Suprapubic skin (tissue), 4 donors: Measurements from ENCODE around the gene THAP11. TPM values are rescaled to one million over a fixed set of nuclear protein-coding genes. Genes with fewer than 3 reads are reported as not detected.

ENCODE experiments used
- DNase-seq, 2 donors: peaks; one replicate each; pipeline ENCODE4 v3.0.0-alpha.2; 2019; ENCODE audit warnings: low spot score in 2 of 2
- H3K27ac ChIP-seq: fragments of 200-600 bp; sonication (generic); one replicate; pipeline ENCODE4 v1.5.1; 2019
- H3K27me3 ChIP-seq: fragments of 200-600 bp; sonication (generic); one replicate; pipeline ENCODE4 v1.5.1; 2019
- H3K36me3 ChIP-seq: fragments of 200-600 bp; sonication (generic); one replicate; pipeline ENCODE4 v1.5.1; 2019
- H3K4me1 ChIP-seq: fragments of 200-600 bp; sonication (generic); one replicate; pipeline ENCODE4 v1.5.1; 2019
- H3K4me3 ChIP-seq: fragments of 200-600 bp; sonication (generic); one replicate; pipeline ENCODE4 v1.5.1; 2019; ENCODE audit warnings: mild to moderate bottlenecking
- H3K9me3 ChIP-seq: fragments of 200-600 bp; sonication (generic); one replicate; pipeline ENCODE4 v1.5.1; 2019
- EP300 ChIP-seq: sonication (generic); formaldehyde crosslinking; IDR thresholded peaks from one replicate; pipeline ENCODE4 v1.6.1; 2017; ENCODE audit warnings: antibody characterized with exemption
- POLR2A ChIP-seq, 2 donors: fragments of 450-650 bp; IDR thresholded peaks; one replicate each; pipeline ENCODE4 v1.6.1; 2017; ENCODE audit warnings: antibody characterized with exemption in 2 of 2, mild to moderate bottlenecking in 2 of 2, moderate library complexity in 2 of 2
- POLR2AphosphoS5 ChIP-seq, 3 donors: sonication (generic); formaldehyde crosslinking; IDR thresholded peaks; one replicate each; pipeline ENCODE4 v1.6.1; 2017; ENCODE audit warnings: antibody characterized with exemption in 3 of 3
- WGBS: methylation state at CpG from one replicate; pipeline ENCODE4 v1.1.5; 2018; 5-methylcytosine and 5-hydroxymethylcytosine counted together
- total RNA-seq, 4 donors: library from RNA; depleted of rRNA; stranded (reverse); fragments of >200 nt; gene quantifications; one replicate each; pipeline ENCODE4 v1.1.0, GENCODE V29; 2016
- TF ChIP-seq, protein P1 (sequence below), 2 donors: fragments of 200-600 bp in 1 of 2; fragments of 450-650 bp in 1 of 2; sonication (generic) in 1 of 2; IDR thresholded peaks; one replicate each; pipeline ENCODE4 v1.5.1; 2016 to 2019; ENCODE audit warnings: antibody characterized with exemption in 2 of 2, mild to moderate bottlenecking in 1 of 2, moderate library complexity in 1 of 2

THAP11 gene
- total RNA-seq, 4 donors from 2014 or later = 45.7 to 92.0 (median 76.4) TPM

DNA sequence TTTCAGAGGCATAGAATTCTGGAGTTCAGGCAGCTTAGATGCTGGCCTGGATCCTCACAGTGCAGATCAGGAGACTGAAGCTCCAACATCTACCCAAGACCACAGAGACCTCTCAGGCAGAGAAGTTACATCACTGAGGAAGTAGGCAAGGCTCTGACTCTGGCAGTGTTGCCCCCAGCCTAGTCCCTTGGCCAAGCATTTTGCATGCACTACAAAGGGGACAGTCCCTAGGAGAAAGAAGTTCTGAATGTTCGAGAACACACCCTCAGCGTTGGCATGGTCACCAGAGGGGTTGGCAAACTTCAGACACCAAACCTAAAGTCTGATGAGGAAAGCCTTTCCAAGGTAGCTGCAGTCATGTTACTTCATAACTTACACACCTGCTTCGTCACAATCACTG is 38.2 kb upstream of the THAP11 start:
- H3K4me3 ChIP-seq = no peak overlapping the region
- no peak for DNase-seq
- no peaks in the 10 kb centered on the region for H3K27me3 ChIP-seq
- TF ChIP-seq EP300 = no peak
- no peak for TF ChIP-seq POLR2AphosphoS5 (IDR thresholded peaks at IDR 0.05)
- TF ChIP-seq POLR2A (IDR thresholded peaks at IDR 0.05) = no peak
- TF ChIP-seq, protein P1, sequence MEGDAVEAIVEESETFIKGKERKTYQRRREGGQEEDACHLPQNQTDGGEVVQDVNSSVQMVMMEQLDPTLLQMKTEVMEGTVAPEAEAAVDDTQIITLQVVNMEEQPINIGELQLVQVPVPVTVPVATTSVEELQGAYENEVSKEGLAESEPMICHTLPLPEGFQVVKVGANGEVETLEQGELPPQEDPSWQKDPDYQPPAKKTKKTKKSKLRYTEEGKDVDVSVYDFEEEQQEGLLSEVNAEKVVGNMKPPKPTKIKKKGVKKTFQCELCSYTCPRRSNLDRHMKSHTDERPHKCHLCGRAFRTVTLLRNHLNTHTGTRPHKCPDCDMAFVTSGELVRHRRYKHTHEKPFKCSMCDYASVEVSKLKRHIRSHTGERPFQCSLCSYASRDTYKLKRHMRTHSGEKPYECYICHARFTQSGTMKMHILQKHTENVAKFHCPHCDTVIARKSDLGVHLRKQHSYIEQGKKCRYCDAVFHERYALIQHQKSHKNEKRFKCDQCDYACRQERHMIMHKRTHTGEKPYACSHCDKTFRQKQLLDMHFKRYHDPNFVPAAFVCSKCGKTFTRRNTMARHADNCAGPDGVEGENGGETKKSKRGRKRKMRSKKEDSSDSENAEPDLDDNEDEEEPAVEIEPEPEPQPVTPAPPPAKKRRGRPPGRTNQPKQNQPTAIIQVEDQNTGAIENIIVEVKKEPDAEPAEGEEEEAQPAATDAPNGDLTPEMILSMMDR (IDR thresholded peaks at IDR 0.05) = no peak
- no peaks in the 10 kb centered on the region for H3K9me3 ChIP-seq
- H3K4me1 ChIP-seq = peaks cover 30% of the 10 kb centered on the region
- H3K27ac ChIP-seq = no peak overlapping the region
- H3K36me3 ChIP-seq = peaks cover 8% of the 10 kb centered on the region
- WGBS = 57% methylated on average over 3 of the region's 3 CpGs

DNA sequence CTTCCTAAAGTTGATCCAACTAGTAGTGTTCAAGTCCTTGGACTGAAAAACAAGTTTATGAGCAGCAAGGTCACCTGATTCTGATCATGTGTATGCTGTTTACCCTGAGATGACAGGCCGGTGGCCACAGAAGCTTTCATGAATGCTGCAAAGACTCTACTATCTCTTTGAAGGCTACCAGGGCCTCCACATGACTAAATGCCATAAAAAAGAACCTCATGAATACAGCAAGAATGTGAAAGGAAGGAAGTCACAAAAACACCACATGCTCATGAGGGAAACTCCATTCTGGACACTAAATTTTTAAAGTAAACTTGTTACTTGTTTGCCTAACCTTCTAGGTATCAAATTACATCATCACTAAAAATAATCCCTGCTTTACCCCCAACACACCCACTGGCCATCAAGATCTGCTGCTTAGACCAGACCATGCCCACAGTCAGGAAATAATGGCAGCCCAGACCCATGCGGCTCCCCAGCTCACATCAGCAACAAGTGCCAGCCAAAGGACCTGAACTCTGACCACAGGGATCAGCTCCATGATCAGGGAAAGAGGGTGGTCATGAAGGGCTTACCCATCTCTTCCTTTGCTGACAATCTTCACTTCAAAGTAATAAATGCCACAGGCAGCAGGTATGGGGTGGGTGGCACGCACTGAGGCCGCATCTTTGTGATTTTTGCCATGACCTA is 37.1 kb upstream of the THAP11 start:
- no peak for DNase-seq
- Histone ChIP-seq H3K27me3 (no peaks in the 10 kb centered on the region), H3K4me1 (peaks cover 30% of the 10 kb centered on the region), H3K9me3 (no peaks in the 10 kb centered on the region), H3K27ac (peak overlapping the region; percentile 27), H3K4me3 (peak overlapping the region; percentile 95), H3K36me3 (peaks cover 5% of the 10 kb centered on the region)
- WGBS = 96% methylated on average over 4 of the region's 4 CpGs
- TF ChIP-seq EP300 = no peak
- TF ChIP-seq, protein P1 (IDR thresholded peaks at IDR 0.05) = no peak
- TF ChIP-seq POLR2AphosphoS5 (IDR thresholded peaks at IDR 0.05) = no peak
- TF ChIP-seq POLR2A (IDR thresholded peaks at IDR 0.05) = no peak

DNA sequence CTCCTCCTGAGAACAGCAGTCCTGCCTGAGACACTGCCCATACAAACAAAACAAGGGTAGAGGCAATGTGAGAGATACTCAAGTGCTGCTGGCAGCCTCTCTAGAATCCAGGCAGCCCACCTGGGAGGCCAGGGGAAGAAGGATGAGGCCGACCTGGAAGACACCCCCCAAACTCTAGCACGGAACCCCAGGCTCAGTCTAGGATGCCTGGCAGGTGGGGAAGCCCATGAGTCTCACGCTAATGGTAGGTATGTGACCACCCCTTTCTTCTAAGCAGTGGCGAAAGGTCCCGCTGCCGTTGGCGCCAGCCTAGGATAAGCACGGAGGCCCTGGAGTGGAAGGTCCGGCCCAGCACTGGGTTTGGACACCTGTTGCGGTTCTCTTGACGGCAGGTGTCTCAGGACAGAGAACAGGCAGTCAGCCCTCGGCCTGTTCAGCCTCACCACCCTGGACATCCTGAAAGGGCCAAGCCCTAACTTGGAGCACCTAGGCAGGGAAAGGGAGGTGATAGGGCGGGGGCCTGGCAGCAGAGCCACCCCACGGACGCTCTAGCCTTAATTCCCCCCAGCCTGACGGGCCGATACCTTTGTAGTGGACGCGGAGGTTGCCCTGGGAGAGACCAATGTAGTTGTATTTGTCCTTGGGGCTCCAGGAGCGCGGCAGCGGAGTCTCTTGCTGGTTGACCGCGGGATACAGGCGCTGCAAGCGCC is 36.2 kb upstream of the THAP11 start:
- peaks cover 21% of the 10 kb centered on the region for H3K4me1 ChIP-seq
- H3K4me3 ChIP-seq = peak overlapping the region; percentile 95
- H3K36me3 ChIP-seq = peaks cover 5% of the 10 kb centered on the region
- no peaks in the 10 kb centered on the region for H3K27me3 ChIP-seq
- DNase-seq = no peak
- H3K27ac ChIP-seq = peak overlapping the region; percentile 84
- WGBS = 0% methylated on average over 12 of the region's 26 CpGs
- TF ChIP-seq, protein P1 (IDR thresholded peaks at IDR 0.05) = no peak
- TF ChIP-seq POLR2AphosphoS5 (IDR thresholded peaks at IDR 0.05) = no peak
- TF ChIP-seq EP300 = no peak
- H3K9me3 ChIP-seq = no peaks in the 10 kb centered on the region

DNA sequence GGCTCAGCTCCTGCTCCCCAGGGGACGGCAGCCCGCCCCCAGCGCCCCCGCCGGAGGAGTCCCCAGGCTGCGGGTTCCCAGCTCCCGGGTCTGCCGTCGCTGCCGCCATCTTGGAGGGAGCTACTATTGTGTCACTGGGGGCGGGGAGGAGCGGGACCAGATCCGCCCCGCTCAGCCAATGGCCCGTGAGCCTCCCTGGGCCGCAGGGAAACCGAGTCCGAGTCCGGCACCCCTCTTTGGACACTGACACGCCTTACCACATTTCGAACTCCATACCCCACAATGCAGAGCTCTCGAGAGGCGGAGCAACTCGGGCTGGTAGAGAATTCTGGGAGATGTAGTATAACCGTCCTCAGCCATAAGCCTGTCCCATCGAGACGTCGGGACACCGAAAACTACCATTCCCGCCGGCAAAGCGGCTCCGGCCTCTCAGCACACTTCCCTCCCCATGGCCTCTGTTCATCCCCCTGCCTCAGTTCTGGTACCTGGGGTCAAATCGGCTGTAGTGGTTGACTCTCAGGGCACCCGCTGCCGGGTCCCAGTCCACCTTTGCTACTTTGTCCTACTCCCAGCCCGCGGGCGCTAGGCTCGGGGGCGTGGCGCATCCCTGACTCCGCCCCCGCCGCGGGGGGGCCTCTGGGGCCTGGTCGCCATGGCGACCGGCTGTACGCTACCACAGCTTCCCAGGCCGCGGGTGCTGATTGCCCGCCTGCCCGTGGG is 35.5 kb upstream of the THAP11 start, which contains the start of the genes RANBP10 and TSNAXIP1:
TSS of gene RANBP10 (minus strand) at position 133 of the 720 bp plus-strand sequence. CDS start at position 109, 24 bp downstream.
TSS of gene TSNAXIP1 (plus strand) at position 462 of the 720 bp plus-strand sequence. CDS start 261 bp downstream, outside the sequence.
- Histone ChIP-seq H3K36me3 (peaks cover 5% of the 10 kb centered on the region), H3K27ac (peak within 1 kb of the TSS; percentile 84), H3K4me1 (peaks cover 18% of the 10 kb centered on the region), H3K9me3 (no peaks in the 10 kb centered on the region), H3K4me3 (peak within 1 kb of the TSS; percentile 95), H3K27me3 (no peaks in the 10 kb centered on the region)
- peak in 2 of 3 donors; percentile 44 to 51 for TF ChIP-seq POLR2AphosphoS5 (IDR thresholded peaks at IDR 0.05)
- TF ChIP-seq EP300 = no peak
- TF ChIP-seq, protein P1 (IDR thresholded peaks at IDR 0.05) = no peak
- TF ChIP-seq POLR2A (IDR thresholded peaks at IDR 0.05) = peak in 1 of 2 donors; percentile 70
- peak; percentile 99 for DNase-seq
- WGBS = under 1% methylated on average over 16 of the region's 54 CpGs
